CD14-positive monocyte (primary cell): ENCODE measurements around the gene BRF1. TPM values are rescaled to one million over a fixed set of nuclear protein-coding genes. Genes with fewer than 3 reads are reported as not detected.
A peak's percentile ranks its signal among the peaks of the same experiment; 100 is the strongest.

Experiments
- DNase-seq, 3 donors: peaks; one replicate each; pipeline ENCODE4 v3.0.0-alpha.2; 2011 to 2022
- H2AFZ ChIP-seq: 2 replicates; pipeline ENCODE4 v1.6.0; 2012; ENCODE audit warnings: mild to moderate bottlenecking, low read depth, low read length, inconsistent platforms; ENCODE audit not compliant: insufficient read depth, poor library complexity, severe bottlenecking
- H3K27ac ChIP-seq, 2 donors: 1 replicate in 1 of 2; 2 replicates in 1 of 2; pipeline ENCODE4 v1.5.1; 2012 to 2013; ENCODE audit warnings: low read length in 2 of 2, control low read depth in 1 of 2, inconsistent platforms in 1 of 2, low read depth in 1 of 2, mild to moderate bottlenecking in 1 of 2
- H3K27me3 ChIP-seq, 2 donors: one replicate each; pipeline versions ENCODE4 v1.6.0 to v1.6.1; 2011 to 2013; ENCODE audit warnings: low read length in 2 of 2; ENCODE audit not compliant: control insufficient read depth in 2 of 2, insufficient read depth in 2 of 2
- H3K36me3 ChIP-seq, 2 donors: replicated peaks in 1 of 2; 1 replicate in 1 of 2; 2 replicates in 1 of 2; pipeline versions ENCODE4 v1.5.1 to v1.6.1; 2012 to 2013; ENCODE audit warnings: low read length in 2 of 2, control low read depth in 1 of 2, inconsistent platforms in 1 of 2, mild to moderate bottlenecking in 1 of 2; ENCODE audit not compliant: insufficient read depth in 2 of 2, control insufficient read depth in 1 of 2
- H3K4me1 ChIP-seq, 2 donors: 1 replicate in 1 of 2; 2 replicates in 1 of 2; pipeline versions ENCODE4 v1.5.1 to v1.6.1; 2012 to 2013; ENCODE audit warnings: low read length in 2 of 2, control low read depth in 1 of 2, inconsistent platforms in 1 of 2, mild to moderate bottlenecking in 1 of 2, moderate library complexity in 1 of 2; ENCODE audit not compliant: insufficient read depth in 2 of 2, control insufficient read depth in 1 of 2
- H3K4me2 ChIP-seq: replicated peaks from 2 replicates; pipeline ENCODE3; 2012; ENCODE audit warnings: low read length, moderate library complexity, mild to moderate bottlenecking; ENCODE audit not compliant: poor library complexity, severe bottlenecking; ENCODE audit errors: extremely low read depth
- H3K4me3 ChIP-seq, 3 experiments: fragments of 200-600 bp in 1 of 3; sonication (generic) in 1 of 3; replicated peaks in 1 of 3; 1 replicate in 2 of 3; 2 replicates in 1 of 3; pipeline ENCODE4 v1.5.1; 2011 to 2013; ENCODE audit warnings: low read length in 3 of 3, mild to moderate bottlenecking in 3 of 3, control low read depth in 2 of 3, low read depth in 2 of 3, inconsistent platforms in 1 of 3, moderate library complexity in 1 of 3
- H3K79me2 ChIP-seq: 2 replicates; pipeline ENCODE4 v1.6.0; 2012; ENCODE audit warnings: mild to moderate bottlenecking, control low read depth, inconsistent platforms, low read length, moderate library complexity; ENCODE audit not compliant: insufficient read depth
- H3K9ac ChIP-seq: 2 replicates; pipeline ENCODE4 v1.6.0; 2017; ENCODE audit warnings: low read length, mild to moderate bottlenecking; ENCODE audit not compliant: insufficient read depth, poor library complexity, severe bottlenecking
- H3K9me3 ChIP-seq, 2 donors: replicated peaks in 1 of 2; 1 replicate in 1 of 2; 2 replicates in 1 of 2; pipeline versions ENCODE4 v1.5.1 to v1.6.1; 2012 to 2013; ENCODE audit warnings: low read length in 2 of 2, control low read depth in 1 of 2; ENCODE audit not compliant: control insufficient read depth in 1 of 2, insufficient read depth in 1 of 2
- H4K20me1 ChIP-seq: 2 replicates; pipeline ENCODE4 v1.6.0; 2012; ENCODE audit warnings: mild to moderate bottlenecking, low read length, control low read depth, moderate library complexity; ENCODE audit not compliant: insufficient read depth
- H3K27ac Mint-ChIP-seq, 7 donors: one replicate each; pipeline ENCODE4 v1.8.0; 2020; ENCODE audit warnings: mild to moderate bottlenecking in 7 of 7, mixed read lengths in 7 of 7, moderate library complexity in 6 of 7, inconsistent platforms in 2 of 7
- H3K27me3 Mint-ChIP-seq, 3 donors: one replicate each; pipeline ENCODE4 v1.8.0; 2021 to 2022; ENCODE audit warnings: low read depth in 3 of 3, mild to moderate bottlenecking in 3 of 3, mixed read lengths in 3 of 3, moderate library complexity in 3 of 3, inconsistent platforms in 1 of 3
- H3K36me3 Mint-ChIP-seq, 2 donors: one replicate each; pipeline ENCODE4 v1.8.0; 2020; ENCODE audit warnings: mixed read lengths in 2 of 2, inconsistent platforms in 1 of 2, mild to moderate bottlenecking in 1 of 2
- H3K4me1 Mint-ChIP-seq: one replicate; pipeline ENCODE4 v1.8.0; 2020; ENCODE audit warnings: mild to moderate bottlenecking, mixed read lengths
- H3K4me3 Mint-ChIP-seq, 2 donors: one replicate each; pipeline ENCODE4 v1.8.0; 2020; ENCODE audit warnings: mild to moderate bottlenecking in 2 of 2, mixed read lengths in 2 of 2, moderate library complexity in 1 of 2
- H3K9me3 Mint-ChIP-seq, 7 donors: one replicate each; pipeline ENCODE4 v1.8.0; 2020 to 2022; ENCODE audit warnings: mixed read lengths in 7 of 7, mild to moderate bottlenecking in 6 of 7, moderate library complexity in 6 of 7, inconsistent platforms in 2 of 7
- WGBS: methylation state at CpG from one replicate; pipeline ENCODE4 v1.1.5; 2013; ENCODE audit warnings: missing lambda C conversion rate; ENCODE audit not compliant: insufficient coverage; 5-methylcytosine and 5-hydroxymethylcytosine counted together
- intact Hi-C, 2 donors: fragments of 100-400 bp; cut with micrococcal nuclease; formaldehyde crosslinking; loops; one replicate each; pipeline versions ENCODE4 v1.15.0 to v1.15.1; 2023
- polyA plus RNA-seq, 3 donors: library from polyadenylated mRNA; depleted of rRNA in 1 of 3; unstranded in 2 of 3; stranded (reverse) in 1 of 3; fragments of 300-500 nt in 2 of 3; fragments of >200 nt in 1 of 3; fragmentation: Illumina TruSeq in 2 of 3; gene quantifications; 1 replicate in 2 of 3; 2 replicates in 1 of 3; pipeline ENCODE4 v1.2.3, GENCODE V29; 2012 to 2021
- TF ChIP-seq, protein P1 (sequence below): fragments of 200-600 bp; IDR thresholded peaks from one replicate; pipeline ENCODE4 v1.8.0; 2022; ENCODE audit warnings: antibody characterized with exemption, mild to moderate bottlenecking

Gene BRF1
- polyA plus RNA-seq, 3 donors = 2.3 to 20.5 (median 2.5) TPM

DNA sequence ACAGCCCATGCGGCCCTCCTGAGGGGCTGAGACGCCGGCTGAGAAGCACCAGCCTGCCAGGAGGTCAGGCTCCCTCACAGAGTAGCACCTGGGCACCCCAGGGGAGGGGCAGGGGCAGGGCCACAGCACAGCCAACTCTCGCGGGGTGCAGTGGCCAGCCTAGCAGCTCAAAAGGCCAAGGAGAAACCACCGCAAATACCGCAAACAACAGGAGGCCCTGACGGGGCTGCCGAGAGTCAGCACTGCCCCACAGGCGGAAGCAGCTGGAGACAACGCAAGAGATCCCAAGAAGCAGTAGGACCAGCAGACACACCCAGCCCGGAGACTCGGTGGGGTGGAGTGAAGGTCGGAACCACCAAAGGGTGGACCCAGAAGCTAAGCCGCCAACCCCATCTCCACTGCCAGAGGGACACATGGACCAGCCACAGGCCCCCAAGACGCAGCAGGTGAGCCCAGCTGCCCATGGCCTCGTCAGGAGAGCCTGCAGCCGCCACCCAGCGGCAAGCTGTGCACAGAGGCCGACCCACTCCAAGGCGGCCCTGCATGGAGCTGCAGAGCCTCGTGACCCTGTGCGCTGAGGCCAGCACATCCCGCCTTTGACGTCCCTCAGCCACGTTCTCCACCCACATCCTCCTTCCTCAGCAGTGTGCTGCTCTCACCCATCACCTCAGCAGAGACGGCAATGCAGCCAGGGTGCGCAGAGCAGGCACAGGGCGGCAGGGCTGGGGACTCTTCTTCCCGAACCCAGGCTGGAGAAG lies 84.1 kb downstream of the BRF1 start:
- Histone ChIP-seq H3K9me3 (peaks cover 0 to 3% of the 10 kb centered on the region in 2 donors), H3K4me3 (no peak overlapping the region), H3K9ac (no peak overlapping the region), H3K4me2 (no peak overlapping the region), H3K36me3 (peaks cover 73 to 97% of the 10 kb centered on the region in 2 donors), H4K20me1 (peaks cover 3% of the 10 kb centered on the region), H2AFZ (no peak overlapping the region), H3K79me2 (no peaks in the 10 kb centered on the region), H3K4me1 (no peaks in the 10 kb centered on the region), H3K27me3 (no peaks in the 10 kb centered on the region), H3K27ac (no peak overlapping the region)
- DNase-seq = no peak
- intact Hi-C loops = no loop called here
- TF ChIP-seq, protein P1, sequence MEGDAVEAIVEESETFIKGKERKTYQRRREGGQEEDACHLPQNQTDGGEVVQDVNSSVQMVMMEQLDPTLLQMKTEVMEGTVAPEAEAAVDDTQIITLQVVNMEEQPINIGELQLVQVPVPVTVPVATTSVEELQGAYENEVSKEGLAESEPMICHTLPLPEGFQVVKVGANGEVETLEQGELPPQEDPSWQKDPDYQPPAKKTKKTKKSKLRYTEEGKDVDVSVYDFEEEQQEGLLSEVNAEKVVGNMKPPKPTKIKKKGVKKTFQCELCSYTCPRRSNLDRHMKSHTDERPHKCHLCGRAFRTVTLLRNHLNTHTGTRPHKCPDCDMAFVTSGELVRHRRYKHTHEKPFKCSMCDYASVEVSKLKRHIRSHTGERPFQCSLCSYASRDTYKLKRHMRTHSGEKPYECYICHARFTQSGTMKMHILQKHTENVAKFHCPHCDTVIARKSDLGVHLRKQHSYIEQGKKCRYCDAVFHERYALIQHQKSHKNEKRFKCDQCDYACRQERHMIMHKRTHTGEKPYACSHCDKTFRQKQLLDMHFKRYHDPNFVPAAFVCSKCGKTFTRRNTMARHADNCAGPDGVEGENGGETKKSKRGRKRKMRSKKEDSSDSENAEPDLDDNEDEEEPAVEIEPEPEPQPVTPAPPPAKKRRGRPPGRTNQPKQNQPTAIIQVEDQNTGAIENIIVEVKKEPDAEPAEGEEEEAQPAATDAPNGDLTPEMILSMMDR = no peak
- WGBS = 98% methylated on average over 29 of the region's 30 CpGs
- Mint-ChIP-seq H3K27ac (peak overlapping the region in 1 of 7 donors; percentile 42), H3K36me3 (peaks cover 47 to 76% of the 10 kb centered on the region in 2 donors), H3K4me3 (no peak overlapping the region), H3K9me3 (peaks cover 0 to 7% (median 2%) of the 10 kb centered on the region in 7 donors), H3K27me3 (peaks cover 0 to 2% (median 0%) of the 10 kb centered on the region in 3 donors), H3K4me1 (no peaks in the 10 kb centered on the region)

DNA sequence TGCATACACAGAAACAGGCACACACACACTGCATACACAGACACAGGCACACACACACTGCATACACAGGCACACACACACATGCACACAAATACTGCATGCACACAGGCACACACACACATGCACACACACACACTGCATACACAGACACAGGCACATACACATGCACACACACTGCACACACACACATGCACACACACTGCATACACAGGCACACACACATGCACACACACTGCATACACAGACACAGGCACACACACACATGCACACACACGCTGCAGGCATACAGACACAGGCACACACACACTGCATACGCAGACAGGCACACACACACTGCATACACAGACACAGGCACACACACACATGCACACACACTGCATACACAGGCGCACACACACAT lies 85.2 kb downstream of the BRF1 start:
- Mint-ChIP-seq H3K27ac (no peak overlapping the region), H3K27me3 (peaks cover 0 to 2% (median 0%) of the 10 kb centered on the region in 3 donors), H3K4me1 (no peaks in the 10 kb centered on the region), H3K36me3 (peaks cover 41 to 74% of the 10 kb centered on the region in 2 donors), H3K9me3 (peaks cover 0 to 7% (median 2%) of the 10 kb centered on the region in 7 donors), H3K4me3 (no peak overlapping the region)
- Histone ChIP-seq H3K4me1 (no peaks in the 10 kb centered on the region), H3K9ac (no peak overlapping the region), H2AFZ (no peak overlapping the region), H4K20me1 (peaks cover 3% of the 10 kb centered on the region), H3K36me3 (peaks cover 71 to 93% of the 10 kb centered on the region in 2 donors), H3K9me3 (peaks cover 0 to 3% of the 10 kb centered on the region in 2 donors), H3K27me3 (no peaks in the 10 kb centered on the region), H3K4me3 (no peak overlapping the region), H3K27ac (no peak overlapping the region), H3K79me2 (no peaks in the 10 kb centered on the region), H3K4me2 (no peak overlapping the region)
- 71% methylated on average over 3 of the region's 3 CpGs for WGBS
- DNase-seq = no peak
- TF ChIP-seq, protein P1 = no peak
- intact Hi-C loops = no loop called here
